ENCODE measurements around the gene GPX4.
A peak's percentile ranks its signal among the peaks of the same experiment; 100 is the strongest.

- no peak for TF ChIP-seq CTCF (IDR thresholded peaks at IDR 0.05 in 8 of 11, conservative IDR thresholded peaks at IDR 0.05 in 3 of 11)
- TF ChIP-seq POLR2A (IDR thresholded peaks at IDR 0.05): no peak
- peak in 2 of 3 donors; percentile 22 to 64 for TF ChIP-seq POLR2AphosphoS5 (IDR thresholded peaks at IDR 0.05)
Measured at GRCh38 chr19:1129535-1129934, 25.7 kb downstream of the GPX4 start.

Data from spleen (tissue), 7 donors.